ENCODE measurements around the gene TIA1.
"Not testable (repeated sequence)": the region's sequence is repeated elsewhere in the genome, so short reads cannot be mapped to it uniquely, and the experiment has no call there.

Gene TIA1

GRCh38 chr2:70201225-70201768 is 47.1 kb downstream of the TIA1 start:
- H3K36me3 Mint-ChIP-seq (ENCODE audit: low read depth) = no peaks in the 10 kb centered on the region
- no peak overlapping the region for H3K4me3 Mint-ChIP-seq
- no peaks in the 10 kb centered on the region for H3K4me1 Mint-ChIP-seq (ENCODE audit: low read depth)
- no peak for DNase-seq
- H3K27me3 Mint-ChIP-seq = no peaks in the 10 kb centered on the region
- no peak overlapping the region for H3K27ac Mint-ChIP-seq
- H3K9me3 Mint-ChIP-seq = no peaks in the 10 kb centered on the region

DNA sequence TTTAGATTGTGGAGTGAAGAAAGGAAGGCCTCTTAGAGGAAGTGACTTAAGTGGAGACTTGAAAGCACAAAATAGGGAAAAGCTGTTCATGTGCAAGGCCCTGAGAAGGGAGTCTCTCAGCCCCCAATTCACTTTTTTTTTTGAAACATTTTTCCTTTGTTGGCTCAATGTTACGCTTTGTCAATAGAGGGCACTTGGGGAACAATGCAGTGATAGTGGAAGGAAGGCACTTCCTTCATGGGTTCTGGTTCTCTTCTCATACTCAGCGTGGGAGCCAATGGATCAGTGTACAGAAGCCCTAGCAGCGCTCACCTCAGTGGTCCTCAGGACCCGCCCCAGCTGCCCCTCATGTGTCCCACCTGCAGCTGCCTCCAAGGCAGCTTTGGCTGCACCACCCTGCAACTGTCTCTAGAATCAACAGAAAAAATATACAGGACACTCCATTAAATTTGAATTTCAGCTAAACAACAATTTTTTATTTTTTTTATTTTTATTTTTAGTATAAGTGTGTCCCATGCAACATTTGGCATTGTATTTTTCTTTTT is 49.0 kb downstream of the TIA1 start:
- H3K36me3 Mint-ChIP-seq (ENCODE audit: low read depth) = no peaks in the 10 kb centered on the region
- no peak for DNase-seq
- no peak overlapping the region for H3K27ac Mint-ChIP-seq
- H3K27me3 Mint-ChIP-seq = no peaks in the 10 kb centered on the region
- no peaks in the 10 kb centered on the region for H3K9me3 Mint-ChIP-seq
- H3K4me3 Mint-ChIP-seq = no peak overlapping the region
- H3K4me1 Mint-ChIP-seq (ENCODE audit: low read depth) = no peaks in the 10 kb centered on the region

GRCh38 chr2:70192516-70192915 is 55.9 kb downstream of the TIA1 start:
- Mint-ChIP-seq H3K9me3 (no peaks in the 10 kb centered on the region), H3K4me3 (no peak overlapping the region)
- no peak for DNase-seq

GRCh38 chr2:70191244-70191735 is 57.1 kb downstream of the TIA1 start:
- Mint-ChIP-seq H3K27me3 (no peaks in the 10 kb centered on the region), H3K4me3 (peak overlapping the region; percentile 85), H3K4me1 (ENCODE audit: low read depth) (peaks cover 27% of the 10 kb centered on the region), H3K27ac (peak overlapping the region; percentile 98), H3K36me3 (ENCODE audit: low read depth) (peaks cover 22% of the 10 kb centered on the region), H3K9me3 (no peaks in the 10 kb centered on the region)
- no peak for DNase-seq

More at GRCh38 chr2:70192516-70192915, 55.9 kb downstream of the TIA1 start:
- Mint-ChIP-seq H3K27me3 (no peaks in the 10 kb centered on the region), H3K27ac (no peak overlapping the region), H3K4me1 (ENCODE audit: low read depth) (peaks cover 27% of the 10 kb centered on the region), H3K36me3 (ENCODE audit: low read depth) (peaks cover 22% of the 10 kb centered on the region)

GRCh38 chr2:70190418-70191243 is 57.8 kb downstream of the TIA1 start, which contains the start of gene C2orf42:
Gene C2orf42, minus strand, starts transcription at chr2:70191019. Its CDS starts 9,034 bp downstream, at chr2:70181985.
- peak within 1 kb of the TSS; percentile 85 for H3K4me3 Mint-ChIP-seq

GRCh38 chr2:70188460-70188859 is 60.0 kb downstream of the TIA1 start:
- Mint-ChIP-seq H3K4me3 (peak overlapping the region; percentile 85), H3K4me1 (ENCODE audit: low read depth) (peaks cover 27% of the 10 kb centered on the region), H3K36me3 (ENCODE audit: low read depth) (peaks cover 24% of the 10 kb centered on the region), H3K27me3 (no peaks in the 10 kb centered on the region), H3K27ac (peak overlapping the region; percentile 98), H3K9me3 (no peaks in the 10 kb centered on the region)
- no peak for DNase-seq

More at GRCh38 chr2:70190418-70191243, 57.8 kb downstream of the TIA1 start, which contains the start of gene C2orf42:
- H3K27me3 Mint-ChIP-seq = no peaks in the 10 kb centered on the region
- H3K36me3 Mint-ChIP-seq (ENCODE audit: low read depth) = peaks cover 24% of the 10 kb centered on the region
- H3K4me1 Mint-ChIP-seq (ENCODE audit: low read depth) = peaks cover 27% of the 10 kb centered on the region
- peak within 1 kb of the TSS; percentile 98 for H3K27ac Mint-ChIP-seq
- H3K9me3 Mint-ChIP-seq = no peaks in the 10 kb centered on the region
- DNase-seq = peak; percentile 98

DNA sequence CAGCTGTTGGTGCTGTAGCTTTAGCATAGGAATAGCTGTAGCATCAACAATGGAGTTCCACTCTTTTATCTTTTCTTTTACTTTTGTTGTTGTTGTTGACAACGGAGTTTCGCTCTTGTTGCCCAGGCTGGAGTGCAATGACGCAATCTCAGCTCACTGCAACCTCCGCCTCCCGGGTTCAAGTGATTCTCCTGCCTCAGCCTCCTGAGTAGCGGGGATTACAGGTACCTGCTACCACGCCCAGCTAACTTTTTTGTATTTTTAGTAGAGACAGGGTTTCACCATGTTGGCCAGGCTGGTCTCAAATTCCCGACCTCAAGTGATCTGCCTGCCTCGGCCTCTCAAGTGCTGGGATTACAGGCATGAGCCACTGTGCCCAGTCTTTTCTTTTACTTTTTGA is 61.3 kb downstream of the TIA1 start:
- peaks cover 33% of the 10 kb centered on the region for H3K36me3 Mint-ChIP-seq (ENCODE audit: low read depth)

GRCh38 chr2:70182689-70183088 is 65.7 kb downstream of the TIA1 start:
- Mint-ChIP-seq H3K36me3 (ENCODE audit: low read depth) (peaks cover 48% of the 10 kb centered on the region), H3K27me3 (no peaks in the 10 kb centered on the region), H3K9me3 (no peaks in the 10 kb centered on the region), H3K27ac (no peak overlapping the region), H3K4me3 (no peak overlapping the region), H3K4me1 (ENCODE audit: low read depth) (no peaks in the 10 kb centered on the region)
- no peak for DNase-seq

More for the DNA sequence above, 61.3 kb downstream of the TIA1 start:
- H3K4me1 Mint-ChIP-seq (ENCODE audit: low read depth) = peaks cover 26% of the 10 kb centered on the region
- H3K27ac Mint-ChIP-seq, DNase-seq, H3K4me3 Mint-ChIP-seq, H3K9me3 Mint-ChIP-seq, H3K27me3 Mint-ChIP-seq: not testable (repeated sequence)

- Mint-ChIP-seq H3K27ac (no peak overlapping the region), H3K9me3 (no peaks in the 10 kb centered on the region), H3K36me3 (ENCODE audit: low read depth) (peaks cover 60% of the 10 kb centered on the region), H3K27me3 (no peaks in the 10 kb centered on the region), H3K4me1 (ENCODE audit: low read depth) (no peaks in the 10 kb centered on the region), H3K4me3 (no peak overlapping the region)
- no peak for DNase-seq
These were observed 67.0 kb downstream of the TIA1 start for GRCh38 chr2:70181363-70181956.

- no peak overlapping the region for H3K27ac Mint-ChIP-seq
- no peak for DNase-seq
These were observed 74.9 kb downstream of the TIA1 start for GRCh38 chr2:70173520-70173919.

GRCh38 chr2:70169654-70170245 is 78.7 kb downstream of the TIA1 start:
- not testable (repeated sequence) for H3K4me1 Mint-ChIP-seq (ENCODE audit: low read depth); H3K4me3 Mint-ChIP-seq; DNase-seq; H3K9me3 Mint-ChIP-seq; H3K27ac Mint-ChIP-seq; H3K27me3 Mint-ChIP-seq
- H3K36me3 Mint-ChIP-seq (ENCODE audit: low read depth) = peaks cover 72% of the 10 kb centered on the region

More at GRCh38 chr2:70173520-70173919, 74.9 kb downstream of the TIA1 start:
- no peak overlapping the region for H3K4me3 Mint-ChIP-seq
- H3K27me3 Mint-ChIP-seq = no peaks in the 10 kb centered on the region
- peaks cover 77% of the 10 kb centered on the region for H3K36me3 Mint-ChIP-seq (ENCODE audit: low read depth)
- H3K9me3 Mint-ChIP-seq = no peaks in the 10 kb centered on the region
- no peaks in the 10 kb centered on the region for H3K4me1 Mint-ChIP-seq (ENCODE audit: low read depth)

- H3K4me3 Mint-ChIP-seq = no peak overlapping the region
- no peaks in the 10 kb centered on the region for H3K27me3 Mint-ChIP-seq
- H3K27ac Mint-ChIP-seq = peak overlapping the region; percentile 42
- H3K9me3 Mint-ChIP-seq = no peaks in the 10 kb centered on the region
- H3K4me1 Mint-ChIP-seq (ENCODE audit: low read depth) = peaks cover 4% of the 10 kb centered on the region
- H3K36me3 Mint-ChIP-seq (ENCODE audit: low read depth) = peaks cover 66% of the 10 kb centered on the region
- DNase-seq = no peak
These were observed 87.3 kb downstream of the TIA1 start for GRCh38 chr2:70161069-70161534.

DNA sequence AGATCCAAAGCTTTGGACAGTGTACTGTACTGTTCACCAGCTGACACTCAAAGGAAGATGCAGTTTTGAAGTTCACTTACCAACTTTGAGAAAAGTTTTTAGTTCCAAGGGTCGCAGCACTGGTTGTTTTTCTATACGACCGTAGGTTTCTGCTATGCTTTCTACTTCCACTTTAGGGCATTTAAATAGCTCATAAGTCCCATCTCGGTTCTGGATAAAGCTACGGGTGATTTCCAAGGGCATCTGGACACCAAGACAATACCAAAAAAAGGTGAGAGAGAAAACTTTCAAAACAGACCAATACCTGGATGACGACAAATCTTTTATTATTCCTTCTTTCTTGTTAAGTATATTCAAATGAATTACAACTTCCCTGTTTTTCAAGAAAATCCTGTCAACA is 87.9 kb downstream of the TIA1 start:
- Mint-ChIP-seq H3K27me3 (no peaks in the 10 kb centered on the region), H3K9me3 (no peaks in the 10 kb centered on the region), H3K4me3 (no peak overlapping the region), H3K36me3 (ENCODE audit: low read depth) (peaks cover 63% of the 10 kb centered on the region), H3K4me1 (ENCODE audit: low read depth) (peaks cover 4% of the 10 kb centered on the region), H3K27ac (peak overlapping the region; percentile 42)
- no peak for DNase-seq

All from activated T-cell treated with anti-CD3 and anti-CD28 coated beads, Interleukin-2, amount 50 U/mL, for 24 hours (primary cell).